ENCODE measurements around the gene STK39.

Gene STK39

DNA sequence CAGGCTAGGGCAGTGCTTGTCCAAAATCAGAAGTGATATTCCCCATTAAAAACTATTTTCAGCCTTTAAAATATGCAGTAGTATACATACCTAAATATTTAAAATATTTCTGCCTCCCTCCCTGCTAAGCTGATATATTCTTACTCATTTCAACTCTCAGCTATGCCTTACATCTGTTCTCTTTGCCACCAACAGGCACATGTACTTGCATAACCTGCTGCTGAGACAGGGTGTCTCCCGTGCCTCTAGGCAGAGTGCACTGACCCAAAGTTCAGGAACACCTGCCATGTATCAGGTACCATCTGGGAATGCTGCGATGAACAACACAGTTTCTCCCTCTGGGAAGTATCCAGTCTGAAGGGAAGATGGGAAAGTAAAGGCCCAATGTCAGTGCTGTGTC lies 91.7 kb downstream of the STK39 start:
- no peak overlapping the region for H3K4me3 ChIP-seq (ENCODE audit: low read length)

DNA sequence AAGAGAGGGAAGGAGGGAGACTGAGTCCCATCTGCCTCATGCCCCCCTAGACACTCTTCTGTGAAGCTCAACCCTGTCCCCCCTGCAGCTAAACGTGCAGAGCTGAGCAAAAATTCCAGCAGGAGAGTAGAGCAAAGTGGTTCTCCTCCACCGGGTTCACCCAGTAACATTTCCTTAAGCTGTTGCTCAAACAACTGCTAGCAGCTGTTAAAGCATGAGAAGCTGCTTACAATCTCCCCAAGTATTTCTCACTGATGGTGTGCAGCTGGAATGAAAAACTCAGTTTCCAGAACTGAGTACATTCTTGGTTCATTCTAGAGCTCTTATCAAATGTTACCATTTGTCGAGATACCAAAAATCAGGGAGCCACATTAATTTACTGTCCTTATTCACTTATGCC lies 92.3 kb downstream of the STK39 start:
- Histone ChIP-seq H3K27me3 (ENCODE audit: control insufficient read depth, insufficient read depth, low read length) (no peaks in the 10 kb centered on the region), H3K36me3 (ENCODE audit: control insufficient read depth, insufficient read depth, low read length) (no peaks in the 10 kb centered on the region), H3K4me3 (ENCODE audit: low read length) (no peak overlapping the region), H3K4me1 (ENCODE audit: control insufficient read depth, insufficient read depth, low read length) (no peaks in the 10 kb centered on the region), H3K9ac (ENCODE audit: low read length) (no peak overlapping the region), H3K27ac (ENCODE audit: low read depth, low read length) (no peak overlapping the region)

More for the DNA sequence above, 91.7 kb downstream of the STK39 start:
- Histone ChIP-seq H3K9ac (ENCODE audit: low read length) (no peak overlapping the region), H3K27me3 (ENCODE audit: control insufficient read depth, insufficient read depth, low read length) (no peaks in the 10 kb centered on the region), H3K36me3 (ENCODE audit: control insufficient read depth, insufficient read depth, low read length) (no peaks in the 10 kb centered on the region), H3K27ac (ENCODE audit: low read depth, low read length) (no peak overlapping the region), H3K4me1 (ENCODE audit: control insufficient read depth, insufficient read depth, low read length) (no peaks in the 10 kb centered on the region)

DNA sequence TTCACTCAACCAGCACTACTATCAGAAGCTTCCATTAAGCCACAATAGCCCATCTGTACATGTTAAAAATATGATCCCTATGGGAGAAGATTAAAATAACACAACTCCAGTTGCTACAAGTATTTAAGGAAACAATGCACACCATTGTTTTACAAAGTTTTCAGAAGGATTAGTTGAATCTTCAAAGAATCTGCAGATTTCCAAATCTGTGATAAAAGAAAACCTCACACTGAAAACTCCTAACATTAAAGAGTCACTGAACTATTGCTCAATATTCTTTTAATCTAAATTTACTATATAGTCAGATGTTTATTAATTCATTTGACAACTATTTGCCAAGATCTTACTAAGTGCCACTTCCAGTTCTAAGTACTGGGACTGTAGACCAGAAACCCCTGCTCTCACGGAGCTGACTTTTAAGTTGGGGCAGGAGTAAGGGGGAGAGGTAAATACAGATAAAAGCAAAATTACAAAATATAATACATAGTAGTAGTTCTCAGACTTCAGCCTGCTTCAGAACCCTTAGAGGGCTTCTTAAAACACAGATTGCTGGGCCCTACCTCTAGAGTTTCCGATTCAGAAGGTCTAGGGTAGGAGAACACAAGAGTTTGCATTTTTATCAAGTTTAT lies 94.4 kb downstream of the STK39 start:
- H3K4me1 ChIP-seq (ENCODE audit: control insufficient read depth, insufficient read depth, low read length), result no peaks in the 10 kb centered on the region
- no peak overlapping the region for H3K9ac ChIP-seq (ENCODE audit: low read length)
- no peak overlapping the region for H3K4me3 ChIP-seq (ENCODE audit: low read length)
- H3K27ac ChIP-seq (ENCODE audit: low read depth, low read length), result no peak overlapping the region
- no peaks in the 10 kb centered on the region for H3K36me3 ChIP-seq (ENCODE audit: control insufficient read depth, insufficient read depth, low read length)
- H3K27me3 ChIP-seq (ENCODE audit: control insufficient read depth, insufficient read depth, low read length), result no peaks in the 10 kb centered on the region

DNA sequence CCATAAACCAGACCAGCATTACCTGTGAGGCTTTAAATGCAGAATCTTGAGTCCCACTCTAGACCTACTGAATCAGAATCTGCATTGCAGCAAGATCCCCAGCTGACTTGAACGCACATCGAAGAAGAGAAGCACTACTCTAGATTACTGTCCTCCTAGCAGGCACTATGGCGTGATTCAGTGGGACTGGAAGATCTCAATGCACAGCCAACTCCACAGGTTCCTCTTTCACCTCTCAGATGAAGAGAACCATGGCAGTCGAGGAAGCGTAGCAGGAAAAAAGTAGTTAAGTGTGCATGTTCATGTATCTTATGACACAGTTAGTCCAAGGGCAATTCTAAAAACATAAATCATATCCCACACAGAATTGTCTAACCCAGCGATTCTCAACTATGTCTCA lies 97.4 kb downstream of the STK39 start:
- Histone ChIP-seq H3K36me3 (ENCODE audit: control insufficient read depth, insufficient read depth, low read length) (no peaks in the 10 kb centered on the region), H3K9ac (ENCODE audit: low read length) (no peak overlapping the region), H3K27ac (ENCODE audit: low read depth, low read length) (no peak overlapping the region), H3K4me3 (ENCODE audit: low read length) (no peak overlapping the region), H3K27me3 (ENCODE audit: control insufficient read depth, insufficient read depth, low read length) (no peaks in the 10 kb centered on the region), H3K4me1 (ENCODE audit: control insufficient read depth, insufficient read depth, low read length) (no peaks in the 10 kb centered on the region)

DNA sequence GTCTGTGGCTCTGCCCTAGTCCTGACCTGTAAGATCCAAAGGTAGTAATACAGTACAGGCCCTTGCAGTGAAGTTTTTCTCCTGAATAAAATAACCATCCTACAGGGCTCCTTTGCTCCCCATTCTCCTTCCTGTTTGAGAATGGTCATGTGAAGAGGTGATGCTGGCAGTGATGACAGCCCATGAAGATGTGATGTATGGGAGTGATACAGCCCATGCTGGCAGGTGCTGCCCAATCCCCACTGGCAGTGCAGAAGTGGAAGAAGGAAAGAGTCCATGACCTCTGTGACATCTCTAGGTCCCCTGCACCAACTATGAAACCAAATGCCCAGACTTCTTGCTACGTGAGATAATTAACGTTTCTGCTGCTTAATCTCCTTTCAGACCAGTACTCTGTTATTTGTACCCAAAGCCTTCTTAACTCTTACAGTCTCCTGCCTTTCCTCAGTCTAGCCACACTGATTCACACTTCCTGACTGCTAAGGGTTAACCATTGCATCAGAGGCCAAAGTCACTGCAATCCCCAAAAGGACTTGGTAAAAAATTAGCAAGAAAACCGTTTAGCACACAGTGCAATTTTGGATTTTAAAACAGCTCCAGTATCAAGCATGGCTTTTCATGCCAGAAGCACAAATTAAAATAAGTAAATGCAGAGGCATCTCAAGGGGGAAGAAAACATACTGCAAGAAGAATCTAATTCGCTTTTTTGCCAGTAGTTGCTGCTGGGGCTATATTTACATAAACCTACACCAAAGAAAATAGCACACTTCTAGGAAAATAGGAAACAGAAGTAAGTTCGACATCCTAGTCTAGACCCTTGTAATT lies 98.0 kb downstream of the STK39 start:
- H3K4me3 ChIP-seq (ENCODE audit: low read length), result no peak overlapping the region
- no peak overlapping the region for H3K27ac ChIP-seq (ENCODE audit: low read depth, low read length)
- no peaks in the 10 kb centered on the region for H3K27me3 ChIP-seq (ENCODE audit: control insufficient read depth, insufficient read depth, low read length)
- no peak overlapping the region for H3K9ac ChIP-seq (ENCODE audit: low read length)
- H3K4me1 ChIP-seq (ENCODE audit: control insufficient read depth, insufficient read depth, low read length), result no peaks in the 10 kb centered on the region
- no peaks in the 10 kb centered on the region for H3K36me3 ChIP-seq (ENCODE audit: control insufficient read depth, insufficient read depth, low read length)

DNA sequence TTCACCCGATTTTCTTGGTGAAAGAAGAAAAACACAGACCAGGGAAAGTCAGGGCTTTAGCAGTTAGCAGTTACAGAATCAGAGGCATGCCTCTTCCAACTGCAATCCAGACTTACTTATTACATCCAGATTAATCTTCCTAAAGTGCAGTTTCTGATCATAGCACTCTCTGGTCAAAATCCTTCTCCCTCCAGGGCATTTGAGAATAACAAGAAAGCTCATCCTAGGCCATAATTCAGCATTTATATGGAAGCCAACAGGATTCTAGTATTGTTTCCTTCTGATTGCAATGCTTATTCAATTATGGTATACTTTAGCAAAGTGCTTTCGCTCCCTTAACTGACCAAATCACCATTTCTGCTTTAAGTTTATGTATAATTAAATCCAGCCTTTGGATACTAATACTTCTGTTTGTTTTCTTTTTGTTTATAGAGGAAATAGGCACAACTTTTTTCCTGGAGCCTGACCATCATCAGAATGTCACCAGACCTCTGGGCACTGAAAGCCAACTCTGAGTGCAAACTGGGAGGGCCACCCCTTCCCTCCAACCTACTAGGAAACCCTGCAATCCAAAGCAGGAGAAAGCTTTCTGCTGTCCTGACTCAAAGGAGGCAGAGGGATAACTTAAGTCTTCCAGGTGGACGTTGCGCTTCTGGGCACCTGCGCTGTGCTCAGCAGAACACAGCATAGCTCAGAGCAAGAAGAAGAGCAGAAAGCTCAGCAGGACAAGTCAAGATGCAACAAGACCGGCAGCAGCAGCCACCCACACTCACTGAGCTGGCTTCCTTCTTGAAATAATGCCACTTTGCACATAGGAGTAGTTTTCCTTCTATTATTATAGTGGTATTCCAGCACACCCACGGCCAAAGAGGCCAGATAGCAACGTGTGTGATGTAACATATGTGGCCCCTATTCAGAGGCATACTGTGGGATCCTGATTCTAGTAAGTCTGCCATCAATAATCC lies 99.3 kb downstream of the STK39 start:
- no peaks in the 10 kb centered on the region for H3K4me1 ChIP-seq (ENCODE audit: control insufficient read depth, insufficient read depth, low read length)
- H3K4me3 ChIP-seq (ENCODE audit: low read length), result no peak overlapping the region
- H3K9ac ChIP-seq (ENCODE audit: low read length), result no peak overlapping the region
- no peaks in the 10 kb centered on the region for H3K36me3 ChIP-seq (ENCODE audit: control insufficient read depth, insufficient read depth, low read length)
- no peak overlapping the region for H3K27ac ChIP-seq (ENCODE audit: low read depth, low read length)
- H3K27me3 ChIP-seq (ENCODE audit: control insufficient read depth, insufficient read depth, low read length), result no peaks in the 10 kb centered on the region

DNA sequence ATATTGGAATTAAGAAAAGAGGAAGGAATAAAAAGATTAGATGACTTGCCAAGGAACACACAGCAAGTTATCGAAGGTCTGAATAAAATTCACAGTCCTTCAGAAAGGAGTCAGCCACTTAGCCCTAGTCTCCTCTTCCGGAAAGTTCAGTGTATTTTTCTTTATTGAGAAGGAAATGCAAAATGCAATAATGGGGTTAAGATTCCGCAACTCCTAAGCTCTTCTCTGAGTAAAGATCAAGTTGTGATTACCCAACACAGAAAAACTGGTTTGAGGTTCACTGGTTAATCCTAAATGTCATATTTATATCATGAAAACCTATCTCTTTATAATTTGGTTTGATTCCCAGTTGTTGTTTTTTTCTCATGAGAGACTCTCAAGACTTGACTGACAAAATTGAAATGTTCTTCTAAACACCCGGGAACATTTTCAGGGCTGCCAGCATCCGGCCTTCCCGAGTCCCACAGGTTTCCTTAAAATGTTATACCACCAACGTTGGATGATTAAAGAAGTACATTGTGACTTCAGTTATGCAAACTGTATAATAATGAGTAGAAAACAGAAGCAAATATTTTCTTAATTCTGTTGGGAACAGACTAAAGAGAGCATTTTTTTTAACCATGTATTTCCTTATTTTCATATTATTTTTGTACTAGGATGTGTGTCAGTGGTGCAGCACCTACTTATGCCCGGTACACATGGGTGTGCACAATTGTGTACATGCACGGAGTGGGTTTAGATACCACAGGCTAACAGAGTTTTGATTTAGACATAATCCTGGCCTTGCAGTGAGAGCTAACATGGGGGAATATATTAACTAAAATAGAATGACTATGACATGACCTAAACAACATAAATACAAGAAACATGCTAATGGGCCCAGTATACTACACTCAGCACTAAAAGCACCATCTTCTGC lies 100.2 kb downstream of the STK39 start:
- no peak overlapping the region for H3K27ac ChIP-seq (ENCODE audit: low read depth, low read length)

DNA sequence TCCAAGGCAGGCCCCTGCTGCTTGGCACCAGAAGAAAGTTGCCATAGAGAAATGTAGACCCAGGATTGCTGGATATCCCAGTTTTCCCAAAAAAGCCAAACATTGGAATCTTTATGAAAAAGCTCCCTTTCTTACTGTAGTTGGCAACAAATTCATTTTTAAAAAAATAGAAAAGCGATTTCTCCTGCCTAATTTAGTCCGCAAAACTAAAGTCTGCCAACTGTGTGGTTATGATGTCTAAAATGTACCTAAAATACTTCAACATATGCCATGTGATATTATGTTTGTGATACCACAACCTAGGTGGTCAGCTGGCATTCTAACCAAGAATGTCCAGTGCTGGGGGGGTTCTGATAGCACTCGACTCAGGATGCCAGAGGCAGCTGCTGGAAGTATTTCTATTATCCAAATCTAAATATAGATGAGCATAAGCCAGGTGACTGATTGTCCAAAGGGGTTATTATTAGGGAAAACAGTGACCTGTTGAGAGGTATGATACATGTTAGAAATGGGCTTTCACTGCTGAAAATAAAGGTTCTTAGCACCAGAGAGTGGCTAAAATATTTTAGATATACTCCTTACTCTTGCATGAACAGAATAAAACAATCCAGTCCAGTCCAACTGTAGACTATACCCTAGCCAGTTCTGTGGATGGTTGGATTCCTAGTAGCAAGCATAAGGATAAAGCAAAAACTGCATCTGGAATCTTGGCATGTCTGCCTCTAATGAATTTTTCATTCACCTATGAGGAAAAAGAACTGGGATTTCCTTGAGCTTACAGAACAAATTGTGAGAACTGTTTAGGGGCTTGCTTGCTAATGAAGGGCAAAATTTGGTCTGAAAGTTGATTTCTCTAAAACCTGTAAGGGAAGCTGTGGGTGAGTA lies 101.7 kb downstream of the STK39 start:
- Histone ChIP-seq H3K9ac (ENCODE audit: low read length) (no peak overlapping the region), H3K4me1 (ENCODE audit: control insufficient read depth, insufficient read depth, low read length) (no peaks in the 10 kb centered on the region), H3K36me3 (ENCODE audit: control insufficient read depth, insufficient read depth, low read length) (no peaks in the 10 kb centered on the region), H3K27ac (ENCODE audit: low read depth, low read length) (no peak overlapping the region), H3K27me3 (ENCODE audit: control insufficient read depth, insufficient read depth, low read length) (no peaks in the 10 kb centered on the region), H3K4me3 (ENCODE audit: low read length) (no peak overlapping the region)

More for the DNA sequence above, 100.2 kb downstream of the STK39 start:
- no peak overlapping the region for H3K9ac ChIP-seq (ENCODE audit: low read length)
- no peaks in the 10 kb centered on the region for H3K4me1 ChIP-seq (ENCODE audit: control insufficient read depth, insufficient read depth, low read length)
- no peaks in the 10 kb centered on the region for H3K36me3 ChIP-seq (ENCODE audit: control insufficient read depth, insufficient read depth, low read length)
- no peak overlapping the region for H3K4me3 ChIP-seq (ENCODE audit: low read length)
- no peaks in the 10 kb centered on the region for H3K27me3 ChIP-seq (ENCODE audit: control insufficient read depth, insufficient read depth, low read length)

DNA sequence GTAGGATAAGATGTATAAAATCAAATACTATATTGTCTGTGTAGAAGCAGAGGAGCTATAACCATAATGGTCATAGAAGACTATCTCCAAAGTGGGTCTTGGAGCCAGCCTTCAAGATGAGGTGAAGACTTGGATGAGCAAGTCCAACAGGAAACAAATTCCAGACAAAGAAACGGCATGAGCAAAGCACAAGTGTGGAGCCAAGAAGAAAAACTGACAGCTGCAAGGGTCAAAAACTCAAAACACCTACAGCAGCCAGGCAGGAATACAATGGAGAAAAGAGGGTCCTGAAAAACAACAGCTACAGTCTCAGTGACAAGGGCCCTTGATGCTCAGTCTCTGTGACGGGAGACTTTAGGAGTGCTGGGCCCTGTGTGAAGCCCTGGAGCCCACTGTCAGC lies 102.4 kb downstream of the STK39 start:
- Histone ChIP-seq H3K27me3 (ENCODE audit: control insufficient read depth, insufficient read depth, low read length) (no peaks in the 10 kb centered on the region), H3K27ac (ENCODE audit: low read depth, low read length) (no peak overlapping the region), H3K4me1 (ENCODE audit: control insufficient read depth, insufficient read depth, low read length) (no peaks in the 10 kb centered on the region), H3K9ac (ENCODE audit: low read length) (no peak overlapping the region), H3K36me3 (ENCODE audit: control insufficient read depth, insufficient read depth, low read length) (no peaks in the 10 kb centered on the region), H3K4me3 (ENCODE audit: low read length) (no peak overlapping the region)

DNA sequence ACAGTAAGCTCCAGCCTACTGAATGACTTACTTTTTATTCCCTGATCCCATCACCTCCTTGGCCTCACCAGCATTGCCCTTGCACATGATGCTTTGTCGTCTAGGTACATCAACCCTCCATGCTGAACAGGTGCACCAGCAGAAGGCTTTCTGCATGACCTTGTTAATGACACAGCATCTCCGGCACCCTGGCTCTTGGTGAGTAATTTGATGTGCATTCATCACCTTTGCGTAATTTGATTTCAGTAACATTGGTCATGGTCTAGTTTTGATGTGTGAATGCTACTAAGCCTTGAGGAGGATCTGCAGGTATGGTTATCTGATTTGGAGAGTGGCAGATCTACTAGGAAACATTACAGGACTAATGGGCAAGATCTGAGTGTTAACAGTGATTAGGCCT lies 103.6 kb downstream of the STK39 start:
- H3K4me3 ChIP-seq (ENCODE audit: low read length), result no peak overlapping the region
- H3K36me3 ChIP-seq (ENCODE audit: control insufficient read depth, insufficient read depth, low read length), result no peaks in the 10 kb centered on the region
- H3K9ac ChIP-seq (ENCODE audit: low read length), result no peak overlapping the region
- H3K4me1 ChIP-seq (ENCODE audit: control insufficient read depth, insufficient read depth, low read length), result no peaks in the 10 kb centered on the region
- no peak overlapping the region for H3K27ac ChIP-seq (ENCODE audit: low read depth, low read length)
- no peaks in the 10 kb centered on the region for H3K27me3 ChIP-seq (ENCODE audit: control insufficient read depth, insufficient read depth, low read length)

DNA sequence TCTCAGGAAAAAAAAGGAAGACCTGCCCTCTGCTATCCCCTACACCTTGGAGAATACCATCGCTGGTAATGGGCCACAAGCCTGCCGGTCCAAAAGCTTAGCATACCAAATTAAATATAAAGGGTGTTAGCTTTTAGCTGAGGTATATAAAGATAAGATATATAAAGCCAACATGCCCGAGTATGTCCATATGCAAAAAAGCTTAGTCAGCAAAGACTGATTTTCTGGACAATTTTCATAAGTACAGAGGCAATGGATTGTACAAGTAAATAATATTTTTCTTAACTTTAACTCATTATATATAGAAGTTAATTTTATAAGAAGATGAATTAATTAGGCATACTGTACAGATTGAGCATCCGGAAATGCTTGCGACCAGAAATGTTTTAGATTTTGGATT lies 106.5 kb downstream of the STK39 start:
- H3K36me3 ChIP-seq (ENCODE audit: control insufficient read depth, insufficient read depth, low read length), result no peaks in the 10 kb centered on the region
- H3K9ac ChIP-seq (ENCODE audit: low read length), result no peak overlapping the region
- no peak overlapping the region for H3K27ac ChIP-seq (ENCODE audit: low read depth, low read length)
- H3K4me1 ChIP-seq (ENCODE audit: control insufficient read depth, insufficient read depth, low read length), result no peaks in the 10 kb centered on the region
- H3K27me3 ChIP-seq (ENCODE audit: control insufficient read depth, insufficient read depth, low read length), result no peaks in the 10 kb centered on the region
- no peak overlapping the region for H3K4me3 ChIP-seq (ENCODE audit: low read length)
